SK-N-SH (cell line): ENCODE results near the gene ROBO1. TPM values are rescaled to one million over a fixed set of nuclear protein-coding genes. Genes with fewer than 3 reads are reported as not detected.

Experiments used
- CTCF ChIA-PET: fragments of 300-600, 350-600 bp; formaldehyde crosslinking; extraction: SDS; loops from one replicate; lab custom pipeline; 2021; lab: Yijun Ruan, JAX
- POLR2A ChIA-PET: fragments of 350-600 bp; sonication (Branson Sonifier 250); formaldehyde crosslinking; extraction: SDS; loops from one replicate; lab custom pipeline; 2020; ENCODE audit warnings: antibody characterized with exemption, inconsistent platforms; lab: Yijun Ruan, JAX
- DNase-seq: peaks from one replicate; pipeline ENCODE4 v3.0.0; 2012
- H2AFZ ChIP-seq: fragments of 200-600 bp; sonication (generic); 2 replicates; pipeline ENCODE4 v1.8.1; 2016; ENCODE audit warnings: antibody characterized with exemption, mild to moderate bottlenecking, low read depth
- H3F3A ChIP-seq: fragments of 200-600 bp; sonication (generic); replicated peaks from 2 replicates; pipeline ENCODE3; 2016; ENCODE audit warnings: antibody characterized with exemption, mild to moderate bottlenecking; ENCODE audit not compliant: insufficient read depth
- H3K27ac ChIP-seq, 2 experiments: fragments of 200-500 bp in 1 of 2; fragments of 200-600 bp in 1 of 2; sonication (Bioruptor generic) in 1 of 2; sonication (generic), shearing (Covaris generic) in 1 of 2; 2 replicates each; pipeline versions ENCODE4 v1.5.1 to v1.6.1; 2014 to 2016; ENCODE audit warnings: low read depth in 2 of 2, inconsistent platforms in 1 of 2, low read length in 1 of 2, mild to moderate bottlenecking in 1 of 2, mixed read lengths in 1 of 2
- H3K27me3 ChIP-seq: fragments of 200-600 bp; sonication (generic), shearing (Covaris generic); 2 replicates; pipeline ENCODE4 v1.6.1; 2016; ENCODE audit warnings: mixed run types; ENCODE audit not compliant: insufficient read depth
- H3K36me3 ChIP-seq, 2 experiments: fragments of 200-500 bp in 1 of 2; fragments of 200-600 bp in 1 of 2; sonication (Bioruptor generic) in 1 of 2; sonication (generic) in 1 of 2; replicated peaks in 1 of 2; 2 replicates each; pipeline versions ENCODE3 to v1.5.1; 2014 to 2016; ENCODE audit warnings: low read length in 1 of 2, mild to moderate bottlenecking in 1 of 2; ENCODE audit not compliant: insufficient read depth in 2 of 2, control insufficient read depth in 1 of 2
- H3K4me1 ChIP-seq, 2 experiments: fragments of 200-500 bp in 1 of 2; fragments of 200-600 bp in 1 of 2; sonication (Bioruptor generic) in 1 of 2; sonication (generic), shearing (Covaris generic) in 1 of 2; 2 replicates each; pipeline versions ENCODE4 v1.5.1 to v1.6.1; 2014 to 2016; ENCODE audit warnings: low read depth in 1 of 2, low read length in 1 of 2, mixed run types in 1 of 2; ENCODE audit not compliant: insufficient read depth in 2 of 2, control insufficient read depth in 1 of 2
- H3K4me2 ChIP-seq: fragments of 200-600 bp; sonication (generic), shearing (Covaris generic); 2 replicates; pipeline ENCODE4 v1.6.1; 2017; ENCODE audit warnings: mixed run types
- H3K4me3 ChIP-seq, 2 experiments: fragments of 200-500 bp in 1 of 2; fragments of 200-600 bp in 1 of 2; sonication (Bioruptor generic) in 1 of 2; sonication (generic), shearing (Covaris generic) in 1 of 2; 2 replicates each; pipeline versions ENCODE4 v1.5.1 to v1.8.1; 2014 to 2016; ENCODE audit warnings: low read depth in 2 of 2, inconsistent platforms in 1 of 2, low read length in 1 of 2, mild to moderate bottlenecking in 1 of 2, mixed read lengths in 1 of 2, moderate library complexity in 1 of 2
- H3K79me2 ChIP-seq: fragments of 200-600 bp; sonication (generic); 2 replicates; pipeline ENCODE4 v1.8.1; 2017; ENCODE audit warnings: mild to moderate bottlenecking; ENCODE audit not compliant: insufficient read depth
- H3K9ac ChIP-seq: fragments of 200-600 bp; sonication (generic); 2 replicates; pipeline ENCODE4 v1.6.1; 2017; ENCODE audit warnings: mixed run types
- H3K9me2 ChIP-seq: fragments of 200-600 bp; sonication (generic); 2 replicates; pipeline ENCODE4 v1.6.1; 2017; ENCODE audit warnings: mixed run types
- H3K9me3 ChIP-seq: fragments of 200-600 bp; sonication (generic); 2 replicates; pipeline ENCODE4 v1.6.1; 2017; ENCODE audit warnings: mixed run types, mild to moderate bottlenecking, moderate library complexity
- H4K20me1 ChIP-seq: fragments of 200-600 bp; sonication (generic); 2 replicates; pipeline ENCODE4 v1.6.1; 2017; ENCODE audit warnings: mild to moderate bottlenecking, mixed run types; ENCODE audit not compliant: insufficient read depth
- CTCF ChIP-seq: fragments of 200-600 bp; sonication (generic); IDR thresholded peaks from 2 replicates; pipeline ENCODE4 v1.6.1; 2017; ENCODE audit warnings: antibody characterized with exemption, mild to moderate bottlenecking, moderate library complexity
- ELF1 ChIP-seq: IDR thresholded peaks from 2 replicates; pipeline ENCODE4 v1.4.0; 2012
- EP300 ChIP-seq, 2 experiments: IDR thresholded peaks; 2 replicates each; pipeline versions ENCODE4 v1.4.0 to v1.6.1; 2012; ENCODE audit warnings: borderline replicate concordance in 1 of 2, low read depth in 1 of 2, low read length in 1 of 2
- EZH2phosphoT487 ChIP-seq: fragments of 200-600 bp; sonication (generic); IDR thresholded peaks from 2 replicates; pipeline ENCODE4 v1.6.1; 2017; ENCODE audit warnings: low read depth, mixed run types, mild to moderate bottlenecking, antibody characterized with exemption, moderate library complexity, borderline replicate concordance
- FOXJ3 ChIP-seq: sonication (generic); formaldehyde crosslinking; IDR thresholded peaks from 2 replicates; pipeline ENCODE4 v1.5.1; 2020; ENCODE audit warnings: mild to moderate bottlenecking, missing genetic modification reagents
- FOXM1 ChIP-seq: IDR thresholded peaks from 2 replicates; pipeline ENCODE4 v1.4.0; 2012; ENCODE audit warnings: low read depth, mild to moderate bottlenecking
- GABPA ChIP-seq: IDR thresholded peaks from 2 replicates; pipeline ENCODE4 v1.4.0; 2012; ENCODE audit warnings: low read depth, mild to moderate bottlenecking
- GATA2 ChIP-seq: sonication (generic); formaldehyde crosslinking; IDR thresholded peaks from 2 replicates; pipeline ENCODE4 v1.5.0; 2020; ENCODE audit warnings: mild to moderate bottlenecking, missing genetic modification reagents
- MAX ChIP-seq: IDR thresholded peaks from 2 replicates; pipeline ENCODE4 v1.4.0; 2012; ENCODE audit warnings: low read depth
- MXI1 ChIP-seq: IDR thresholded peaks from 2 replicates; pipeline ENCODE4 v1.6.1; 2012; ENCODE audit warnings: mild to moderate bottlenecking, low read depth, low read length, improper control_type of control experiment
- NFIC ChIP-seq: IDR thresholded peaks from 2 replicates; pipeline ENCODE4 v1.4.0; 2012; ENCODE audit warnings: borderline replicate concordance
- NRF1 ChIP-seq: IDR thresholded peaks from 2 replicates; pipeline ENCODE4 v1.6.1; 2012; ENCODE audit warnings: low read depth, mild to moderate bottlenecking, low read length
- POLR2AphosphoS5 ChIP-seq: IDR thresholded peaks from 2 replicates; pipeline ENCODE4 v1.6.1; 2012; ENCODE audit warnings: low read depth, low read length
- RAD21 ChIP-seq: IDR thresholded peaks from 2 replicates; pipeline ENCODE4 v1.6.1; 2012; ENCODE audit warnings: mild to moderate bottlenecking, low read length
- REST ChIP-seq: IDR thresholded peaks from 2 replicates; pipeline ENCODE4 v1.6.1; 2012; ENCODE audit warnings: mild to moderate bottlenecking, low read depth, low read length, moderate library complexity
- RFX5 ChIP-seq: IDR thresholded peaks from 2 replicates; pipeline ENCODE4 v1.6.1; 2012; ENCODE audit warnings: mild to moderate bottlenecking, improper control_type of control experiment, low read length
- SIN3A ChIP-seq: IDR thresholded peaks from 2 replicates; pipeline ENCODE4 v1.6.1; 2012; ENCODE audit warnings: low read depth, mild to moderate bottlenecking, low read length, moderate library complexity, borderline replicate concordance
- SMC3 ChIP-seq: IDR thresholded peaks from 2 replicates; pipeline ENCODE4 v1.6.1; 2012; ENCODE audit warnings: low read depth, low read length, improper control_type of control experiment
- TAF1 ChIP-seq: IDR thresholded peaks from 2 replicates; pipeline ENCODE4 v1.6.1; 2012; ENCODE audit warnings: low read depth, mild to moderate bottlenecking, low read length, moderate library complexity, borderline replicate concordance
- TCF12 ChIP-seq: IDR thresholded peaks from 2 replicates; pipeline ENCODE4 v1.4.0; 2012
- USF1 ChIP-seq: IDR thresholded peaks from 2 replicates; pipeline ENCODE4 v1.4.0; 2012; ENCODE audit warnings: low read depth, borderline replicate concordance
- WGBS: methylation state at CpG from one replicate; pipeline ENCODE4 v1.1.6; 2017; ENCODE audit warnings: low lambda C conversion rate; 5-methylcytosine and 5-hydroxymethylcytosine counted together
- polyA plus RNA-seq, 3 experiments: library from polyadenylated mRNA; depleted of rRNA; stranded (reverse); fragments of >200 nt; gene quantifications; 2 replicates each; pipeline ENCODE4 v1.2.3, GENCODE V29; 2012
- TF ChIP-seq, protein P1 (sequence below): IDR thresholded peaks from 2 replicates; pipeline ENCODE4; 2012
- TF ChIP-seq, protein P2 (sequence below): IDR thresholded peaks from 2 replicates; pipeline ENCODE4 v1.4.0; 2012; ENCODE audit warnings: low read depth, borderline replicate concordance

The ROBO1 gene
- polyA plus RNA-seq, 1 of the 3 experiments (the other 2 are of a cell fraction): 22.7 TPM

- Histone ChIP-seq H3K79me2 (no peaks in the 10 kb centered on the region; the same call in 1 of the 2 replicates), H3K9me3 (no peaks in the 10 kb centered on the region), H3K4me3 (peak overlapping the region in 1 of 2 experiments; percentile 37; a peak in 1 of 4 replicates), H3K4me1 (peaks cover 22 to 42% of the 10 kb centered on the region in 2 experiments; a peak in 3 of 4 replicates), H2AFZ (no peak overlapping the region; the same call in 1 of the 2 replicates), H3K36me3 (no peaks in the 10 kb centered on the region), H3K9me2 (no peaks in the 10 kb centered on the region), H3K27ac (peak overlapping the region; percentile 76 to 87), H3K4me2 (peak overlapping the region; percentile 48; the same call in 1 of the 2 replicates), H4K20me1 (no peaks in the 10 kb centered on the region), H3F3A (peaks cover 20% of the 10 kb centered on the region), H3K27me3 (no peaks in the 10 kb centered on the region), H3K9ac (peak overlapping the region; percentile 34; the same call in 1 of the 2 replicates)
- no peak for DNase-seq
- WGBS: 24% methylated on average over 7 of the region's 7 CpGs
- ChIA-PET POLR2A (no interaction called here), CTCF (no interaction called here)
- no peak for TF ChIP-seq TAF1
- TF ChIP-seq RAD21: no peak
- TF ChIP-seq CTCF: no peak
- TF ChIP-seq RFX5: no peak
- TF ChIP-seq SIN3A: no peak
- no peak for TF ChIP-seq MXI1
- TF ChIP-seq USF1: no peak
- no peak for TF ChIP-seq SMC3
- TF ChIP-seq FOXM1: no peak
- peak; percentile 79 for TF ChIP-seq TCF12
- TF ChIP-seq GABPA: no peak
- 0 out of 2 replicates have a peak, but pooled peaks have one; percentile 8 for TF ChIP-seq NFIC
- no peak for TF ChIP-seq NRF1
- TF ChIP-seq REST: no peak
- no peak for TF ChIP-seq ELF1
- no peak for TF ChIP-seq EZH2phosphoT487
- TF ChIP-seq FOXJ3 (CRISPR knock-in tag): no peak
- TF ChIP-seq, protein P1, sequence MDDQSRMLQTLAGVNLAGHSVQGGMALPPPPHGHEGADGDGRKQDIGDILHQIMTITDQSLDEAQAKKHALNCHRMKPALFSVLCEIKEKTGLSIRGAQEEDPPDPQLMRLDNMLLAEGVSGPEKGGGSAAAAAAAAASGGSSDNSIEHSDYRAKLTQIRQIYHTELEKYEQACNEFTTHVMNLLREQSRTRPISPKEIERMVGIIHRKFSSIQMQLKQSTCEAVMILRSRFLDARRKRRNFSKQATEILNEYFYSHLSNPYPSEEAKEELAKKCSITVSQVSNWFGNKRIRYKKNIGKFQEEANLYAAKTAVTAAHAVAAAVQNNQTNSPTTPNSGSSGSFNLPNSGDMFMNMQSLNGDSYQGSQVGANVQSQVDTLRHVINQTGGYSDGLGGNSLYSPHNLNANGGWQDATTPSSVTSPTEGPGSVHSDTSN: peak; percentile 64
- TF ChIP-seq GATA2 (CRISPR knock-in tag): no peak
- TF ChIP-seq EP300 (IDR thresholded peaks at IDR 0.05; ENCODE audit: borderline replicate concordance in 1 of 2, low read depth in 1 of 2, low read length in 1 of 2): peak in 1 of 2 experiments; percentile 57; a peak in 1 of 4 replicates
- TF ChIP-seq, protein P2, sequence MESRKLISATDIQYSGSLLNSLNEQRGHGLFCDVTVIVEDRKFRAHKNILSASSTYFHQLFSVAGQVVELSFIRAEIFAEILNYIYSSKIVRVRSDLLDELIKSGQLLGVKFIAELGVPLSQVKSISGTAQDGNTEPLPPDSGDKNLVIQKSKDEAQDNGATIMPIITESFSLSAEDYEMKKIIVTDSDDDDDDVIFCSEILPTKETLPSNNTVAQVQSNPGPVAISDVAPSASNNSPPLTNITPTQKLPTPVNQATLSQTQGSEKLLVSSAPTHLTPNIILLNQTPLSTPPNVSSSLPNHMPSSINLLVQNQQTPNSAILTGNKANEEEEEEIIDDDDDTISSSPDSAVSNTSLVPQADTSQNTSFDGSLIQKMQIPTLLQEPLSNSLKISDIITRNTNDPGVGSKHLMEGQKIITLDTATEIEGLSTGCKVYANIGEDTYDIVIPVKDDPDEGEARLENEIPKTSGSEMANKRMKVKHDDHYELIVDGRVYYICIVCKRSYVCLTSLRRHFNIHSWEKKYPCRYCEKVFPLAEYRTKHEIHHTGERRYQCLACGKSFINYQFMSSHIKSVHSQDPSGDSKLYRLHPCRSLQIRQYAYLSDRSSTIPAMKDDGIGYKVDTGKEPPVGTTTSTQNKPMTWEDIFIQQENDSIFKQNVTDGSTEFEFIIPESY: peak; percentile 19; the same call in 1 of the 2 replicates
- no peak for TF ChIP-seq MAX
- no peak for TF ChIP-seq POLR2AphosphoS5
Observed at GRCh38 chr3:78867409-78868372, 900.1 kb downstream of the ROBO1 start.
